Glomerular visceral epithelial cell (primary cell): ENCODE data around the gene SGMS2.
"Not testable (repeated sequence)": the region's sequence is repeated elsewhere in the genome, so short reads cannot be mapped to it uniquely, and the experiment has no call there.

Experiments used
- DNase-seq: peaks from one replicate; pipeline ENCODE4 v3.0.0-alpha.2; 2016; ENCODE audit errors: extremely low spot score

Gene SGMS2

GRCh38 chr4:107906458-107907100 lies 81.8 kb downstream of the SGMS2 start:
- DNase-seq = no peak

- no peak for DNase-seq
These were observed 83.6 kb downstream of the SGMS2 start for GRCh38 chr4:107908377-107908776.

GRCh38 chr4:107913283-107913899 lies 88.7 kb downstream of the SGMS2 start:
- peak; percentile 68 for DNase-seq

- no peak for DNase-seq
These were observed 90.5 kb downstream of the SGMS2 start for GRCh38 chr4:107915220-107915619.

GRCh38 chr4:107916623-107917022 lies 91.9 kb downstream of the SGMS2 start:
- no peak for DNase-seq

- DNase-seq = no peak
These were observed 92.8 kb downstream of the SGMS2 start for GRCh38 chr4:107917500-107917899.

- DNase-seq = no peak
These were observed 98.0 kb downstream of the SGMS2 start for GRCh38 chr4:107922486-107923473.

- DNase-seq = not testable (repeated sequence)
These were observed 101.0 kb downstream of the SGMS2 start for GRCh38 chr4:107925713-107926112.

GRCh38 chr4:107926875-107927274 lies 102.1 kb downstream of the SGMS2 start:
- not testable (repeated sequence) for DNase-seq

- peak; percentile 85 for DNase-seq
These were observed 106.4 kb downstream of the SGMS2 start, which contains the start of gene CYP2U1 for GRCh38 chr4:107930821-107931774. TSS of gene CYP2U1 (plus strand) at chr4:107931549. CDS start at chr4:107931644, 95 bp downstream.

GRCh38 chr4:107931775-107932321 lies 107.1 kb downstream of the SGMS2 start:
- DNase-seq = no peak

- DNase-seq = no peak
These were observed 110.5 kb downstream of the SGMS2 start for GRCh38 chr4:107935246-107935645.

GRCh38 chr4:107937040-107937439 lies 112.3 kb downstream of the SGMS2 start:
- DNase-seq = no peak

- DNase-seq = no peak
These were observed 114.6 kb downstream of the SGMS2 start for GRCh38 chr4:107939307-107939706.

- no peak for DNase-seq
These were observed 121.1 kb downstream of the SGMS2 start for GRCh38 chr4:107945809-107946208.

GRCh38 chr4:107950746-107951540 lies 126.2 kb downstream of the SGMS2 start:
- DNase-seq = no peak

GRCh38 chr4:107951551-107951950 lies 126.8 kb downstream of the SGMS2 start:
- DNase-seq = peak; percentile 50

GRCh38 chr4:107956011-107956410 lies 131.3 kb downstream of the SGMS2 start:
- DNase-seq = no peak
